Liver (tissue), 3 donors: ENCODE data around the gene APBB3.

ENCODE experiments used
- EGR1 ChIP-seq, 2 donors: IDR thresholded peaks; 2 replicates each; pipeline ENCODE4 v1.6.1; 2016 to 2018; ENCODE audit warnings: antibody characterized with exemption in 2 of 2, low read depth in 2 of 2
- FOXA1 ChIP-seq: IDR thresholded peaks from 2 replicates; pipeline ENCODE4 v1.6.1; 2016; ENCODE audit warnings: antibody characterized with exemption
- HNF4A ChIP-seq, 2 donors: conservative IDR thresholded peaks; 2 replicates each; pipeline ENCODE4 v1.6.1; 2016; ENCODE audit warnings: antibody characterized with exemption in 2 of 2, mild to moderate bottlenecking in 2 of 2
- RAD21 ChIP-seq, 2 donors: IDR thresholded peaks; 2 replicates each; pipeline ENCODE4 v1.6.1; 2016; ENCODE audit warnings: antibody characterized with exemption in 2 of 2, mild to moderate bottlenecking in 2 of 2
- SP1 ChIP-seq: IDR thresholded peaks from 2 replicates; pipeline ENCODE4 v1.6.1; 2018; ENCODE audit warnings: antibody characterized with exemption, mild to moderate bottlenecking
- TAF1 ChIP-seq: conservative IDR thresholded peaks from 2 replicates; pipeline ENCODE4 v1.6.1; 2016; ENCODE audit warnings: antibody characterized with exemption, mild to moderate bottlenecking
- YY1 ChIP-seq: IDR thresholded peaks from 2 replicates; pipeline ENCODE4 v1.6.1; 2016; ENCODE audit warnings: antibody characterized with exemption, mild to moderate bottlenecking
- TF ChIP-seq, protein P1 (sequence below): fragments of 150-350 bp; IDR thresholded peaks from 2 replicates; pipeline ENCODE4 v1.5.1; 2017; ENCODE audit warnings: improper control_type of control experiment, low read depth, low read length; ENCODE audit not compliant: missing input control
- TF ChIP-seq, protein P2 (sequence below): IDR thresholded peaks from 2 replicates; pipeline ENCODE4 v1.6.1; 2016; ENCODE audit warnings: antibody characterized with exemption
- donor health status: healthy.
- donor health status: healthy.

DNA sequence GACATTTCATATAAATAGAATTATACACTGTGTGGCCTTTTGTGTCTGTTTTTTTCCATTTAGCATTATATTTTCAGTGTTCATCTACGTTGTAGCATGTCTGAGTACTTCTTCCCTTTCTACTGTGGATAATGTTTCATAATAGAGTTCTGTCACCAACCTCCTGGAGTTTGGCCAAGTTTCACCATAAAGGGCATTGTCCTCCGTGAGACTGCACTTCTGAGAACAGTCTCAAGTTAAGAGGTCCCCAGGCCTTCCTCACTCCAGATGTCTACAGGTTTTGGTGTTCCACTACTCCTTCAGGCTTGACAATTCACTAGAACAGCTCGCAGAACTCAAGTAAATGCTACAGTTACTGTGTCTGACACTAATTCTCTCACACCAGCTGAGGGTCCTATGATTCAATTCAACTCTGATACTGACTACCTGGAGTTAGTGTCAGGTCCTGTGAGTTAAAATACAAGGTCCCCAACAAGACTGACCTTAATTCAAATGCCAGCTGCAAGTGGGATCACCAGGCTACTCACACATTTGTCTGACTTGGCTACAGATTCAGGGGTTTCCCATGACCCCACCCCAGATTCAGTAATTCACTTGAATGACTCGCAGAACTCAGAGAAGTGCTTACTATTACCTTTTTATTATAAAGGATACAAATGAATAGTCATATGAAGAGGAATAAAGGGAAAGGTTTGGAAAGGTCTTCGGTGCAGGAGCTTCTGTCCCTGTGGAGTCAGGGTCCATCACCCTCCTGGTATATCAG, 31.3 kb upstream of the APBB3 start:
- TF ChIP-seq TAF1, result no peak
- TF ChIP-seq, protein P1, sequence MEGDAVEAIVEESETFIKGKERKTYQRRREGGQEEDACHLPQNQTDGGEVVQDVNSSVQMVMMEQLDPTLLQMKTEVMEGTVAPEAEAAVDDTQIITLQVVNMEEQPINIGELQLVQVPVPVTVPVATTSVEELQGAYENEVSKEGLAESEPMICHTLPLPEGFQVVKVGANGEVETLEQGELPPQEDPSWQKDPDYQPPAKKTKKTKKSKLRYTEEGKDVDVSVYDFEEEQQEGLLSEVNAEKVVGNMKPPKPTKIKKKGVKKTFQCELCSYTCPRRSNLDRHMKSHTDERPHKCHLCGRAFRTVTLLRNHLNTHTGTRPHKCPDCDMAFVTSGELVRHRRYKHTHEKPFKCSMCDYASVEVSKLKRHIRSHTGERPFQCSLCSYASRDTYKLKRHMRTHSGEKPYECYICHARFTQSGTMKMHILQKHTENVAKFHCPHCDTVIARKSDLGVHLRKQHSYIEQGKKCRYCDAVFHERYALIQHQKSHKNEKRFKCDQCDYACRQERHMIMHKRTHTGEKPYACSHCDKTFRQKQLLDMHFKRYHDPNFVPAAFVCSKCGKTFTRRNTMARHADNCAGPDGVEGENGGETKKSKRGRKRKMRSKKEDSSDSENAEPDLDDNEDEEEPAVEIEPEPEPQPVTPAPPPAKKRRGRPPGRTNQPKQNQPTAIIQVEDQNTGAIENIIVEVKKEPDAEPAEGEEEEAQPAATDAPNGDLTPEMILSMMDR, result no peak
- peak; percentile 30 to 40 for TF ChIP-seq HNF4A (conservative IDR thresholded peaks at IDR 0.05)
- TF ChIP-seq EGR1 (IDR thresholded peaks at IDR 0.05; ENCODE audit: low read depth in 2 of 2), result no peak
- TF ChIP-seq YY1, result no peak
- TF ChIP-seq RAD21 (IDR thresholded peaks at IDR 0.05), result peak in 1 of 2 donors; percentile 17
- TF ChIP-seq, protein P2, sequence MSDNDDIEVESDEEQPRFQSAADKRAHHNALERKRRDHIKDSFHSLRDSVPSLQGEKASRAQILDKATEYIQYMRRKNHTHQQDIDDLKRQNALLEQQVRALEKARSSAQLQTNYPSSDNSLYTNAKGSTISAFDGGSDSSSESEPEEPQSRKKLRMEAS, result peak; percentile 21
- no peak for TF ChIP-seq FOXA1
- no peak for TF ChIP-seq SP1
